Fibroblast of lung (primary cell): ENCODE data around the gene MRPS27. TPM values are rescaled to one million over a fixed set of nuclear protein-coding genes. Genes with fewer than 3 reads are reported as not detected.
A peak's percentile ranks its signal among the peaks of the same experiment; 100 is the strongest.

ENCODE experiments used
- DNase-seq, 2 donors: peaks; one replicate each; pipeline versions ENCODE4 v3.0.0 to v3.0.0-alpha.2; 2010; ENCODE audit warnings: low read depth in 2 of 2
- H2AFZ ChIP-seq: 2 replicates; pipeline ENCODE4 v1.5.1; 2012; ENCODE audit warnings: low read length, control low read depth, inconsistent platforms
- H3K27ac ChIP-seq: 2 replicates; pipeline ENCODE4 v1.5.1; 2011; ENCODE audit warnings: low read length, control low read depth; ENCODE audit not compliant: insufficient read depth
- H3K27me3 ChIP-seq: 2 replicates; pipeline ENCODE4 v1.5.1; 2011; ENCODE audit warnings: mild to moderate bottlenecking, low read length; ENCODE audit not compliant: control insufficient read depth, insufficient read depth
- H3K36me3 ChIP-seq: 2 replicates; pipeline ENCODE4 v1.5.1; 2011; ENCODE audit warnings: low read length; ENCODE audit not compliant: control insufficient read depth, insufficient read depth
- H3K4me1 ChIP-seq: 2 replicates; pipeline ENCODE4 v1.5.1; 2011; ENCODE audit warnings: low read length; ENCODE audit not compliant: control insufficient read depth, insufficient read depth; ENCODE audit errors: extremely low read depth
- H3K4me2 ChIP-seq: 2 replicates; pipeline ENCODE4 v1.5.1; 2011; ENCODE audit warnings: low read length, control low read depth; ENCODE audit not compliant: insufficient read depth; ENCODE audit errors: extremely low read depth
- H3K4me3 ChIP-seq, 4 experiments: fragments of 200-600 bp in 1 of 4; sonication (generic) in 1 of 4; replicated peaks in 1 of 4; 2 replicates each; pipeline ENCODE4 v1.5.1; 2011 to 2016; ENCODE audit warnings: low read length in 4 of 4, low read depth in 3 of 4, mild to moderate bottlenecking in 3 of 4, control low read depth in 2 of 4, inconsistent platforms in 1 of 4, mixed read lengths in 1 of 4; ENCODE audit not compliant: insufficient read depth in 1 of 4; ENCODE audit errors: control extremely low read depth in 1 of 4
- H3K79me2 ChIP-seq: 2 replicates; pipeline ENCODE4 v1.5.1; 2012; ENCODE audit warnings: mild to moderate bottlenecking, low read length, inconsistent platforms; ENCODE audit not compliant: control insufficient read depth, insufficient read depth
- H3K9ac ChIP-seq: 2 replicates; pipeline ENCODE4 v1.5.1; 2011; ENCODE audit warnings: mild to moderate bottlenecking, low read length, control low read depth; ENCODE audit not compliant: insufficient read depth
- H3K9me3 ChIP-seq: 2 replicates; pipeline ENCODE4 v1.5.1; 2012; ENCODE audit warnings: low read depth, low read length; ENCODE audit not compliant: control insufficient read depth, insufficient read depth
- H4K20me1 ChIP-seq: 2 replicates; pipeline ENCODE4 v1.5.1; 2011; ENCODE audit warnings: low read length; ENCODE audit not compliant: control insufficient read depth, insufficient read depth; ENCODE audit errors: extremely low read depth
- EZH2 ChIP-seq: IDR thresholded peaks from 2 replicates; pipeline ENCODE4 v1.5.1; 2012; ENCODE audit warnings: low read length, control low read depth, mild to moderate bottlenecking; ENCODE audit errors: missing control alignments
- polyA plus RNA-seq, 2 donors: library from polyadenylated mRNA; depleted of rRNA in 1 of 2; stranded (reverse) in 1 of 2; unstranded in 1 of 2; fragments of >200 nt; gene quantifications; 2 replicates each; pipeline ENCODE4 v1.2.1, GENCODE V29; 2011 to 2012; ENCODE audit warnings: missing spikeins in 1 of 2
- total RNA-seq: library from RNA; depleted of rRNA; stranded (reverse); fragments of >200 nt; gene quantifications from 2 replicates; pipeline ENCODE4 v1.2.1, GENCODE V29; 2014
- TF ChIP-seq, protein P1 (sequence below), 2 donors: IDR thresholded peaks in 1 of 2; conservative IDR thresholded peaks in 1 of 2; 1 replicate in 1 of 2; 2 replicates in 1 of 2; pipeline ENCODE4 v1.5.1; 2011 to 2012; ENCODE audit warnings: low read length in 2 of 2, control low read depth in 1 of 2, inconsistent platforms in 1 of 2, low read depth in 1 of 2, mild to moderate bottlenecking in 1 of 2

The MRPS27 gene
- total and polyA plus RNA-seq, 2 donors (not counting 1 experiment from before 2014, with no cell fraction given): 67.2 to 86.5 TPM

DNA sequence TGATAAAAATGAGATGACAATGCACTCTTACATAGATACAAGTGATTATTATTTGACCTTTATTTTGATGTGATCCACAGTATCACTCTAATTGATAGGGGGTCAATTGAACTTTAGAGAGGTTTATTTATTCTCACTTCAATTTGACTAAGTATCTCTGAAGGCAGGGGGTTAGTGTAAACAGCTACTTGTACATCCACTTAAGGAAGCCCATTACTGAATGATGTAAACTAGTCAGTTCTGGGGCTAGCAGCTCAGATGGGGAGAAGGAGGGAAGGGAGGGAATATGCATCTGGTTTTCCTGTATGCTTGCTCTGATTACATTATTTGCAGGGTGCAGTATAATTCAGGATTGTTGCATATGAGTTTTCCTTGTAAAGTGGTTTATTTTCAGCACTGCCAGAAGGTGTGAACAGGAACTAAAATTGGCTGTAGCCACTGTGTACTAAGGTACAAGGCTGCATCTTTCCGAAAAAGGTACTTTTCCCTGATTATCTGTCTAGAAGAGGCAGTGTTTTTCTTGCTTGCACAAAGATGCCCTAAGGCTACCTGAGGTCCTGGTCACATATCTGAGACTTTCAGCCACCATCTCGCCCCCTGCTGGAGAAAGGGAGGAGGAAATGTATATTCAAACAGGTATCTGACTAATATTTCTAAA, 51.2 kb downstream of the MRPS27 start:
- Histone ChIP-seq H3K79me2 (no peaks in the 10 kb centered on the region), H3K4me2 (no peak overlapping the region), H4K20me1 (no peaks in the 10 kb centered on the region), H3K27me3 (no peaks in the 10 kb centered on the region), H3K4me3 (no peak overlapping the region), H2AFZ (no peak overlapping the region), H3K36me3 (no peaks in the 10 kb centered on the region), H3K4me1 (no peaks in the 10 kb centered on the region), H3K9me3 (no peaks in the 10 kb centered on the region), H3K27ac (no peak overlapping the region), H3K9ac (no peak overlapping the region)
- peak; percentile 28 to 48 for DNase-seq
- no peak for TF ChIP-seq EZH2
- TF ChIP-seq, protein P1, sequence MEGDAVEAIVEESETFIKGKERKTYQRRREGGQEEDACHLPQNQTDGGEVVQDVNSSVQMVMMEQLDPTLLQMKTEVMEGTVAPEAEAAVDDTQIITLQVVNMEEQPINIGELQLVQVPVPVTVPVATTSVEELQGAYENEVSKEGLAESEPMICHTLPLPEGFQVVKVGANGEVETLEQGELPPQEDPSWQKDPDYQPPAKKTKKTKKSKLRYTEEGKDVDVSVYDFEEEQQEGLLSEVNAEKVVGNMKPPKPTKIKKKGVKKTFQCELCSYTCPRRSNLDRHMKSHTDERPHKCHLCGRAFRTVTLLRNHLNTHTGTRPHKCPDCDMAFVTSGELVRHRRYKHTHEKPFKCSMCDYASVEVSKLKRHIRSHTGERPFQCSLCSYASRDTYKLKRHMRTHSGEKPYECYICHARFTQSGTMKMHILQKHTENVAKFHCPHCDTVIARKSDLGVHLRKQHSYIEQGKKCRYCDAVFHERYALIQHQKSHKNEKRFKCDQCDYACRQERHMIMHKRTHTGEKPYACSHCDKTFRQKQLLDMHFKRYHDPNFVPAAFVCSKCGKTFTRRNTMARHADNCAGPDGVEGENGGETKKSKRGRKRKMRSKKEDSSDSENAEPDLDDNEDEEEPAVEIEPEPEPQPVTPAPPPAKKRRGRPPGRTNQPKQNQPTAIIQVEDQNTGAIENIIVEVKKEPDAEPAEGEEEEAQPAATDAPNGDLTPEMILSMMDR (conservative IDR thresholded peaks at IDR 0.05 in 1 of 2, IDR thresholded peaks at IDR 0.05 in 1 of 2; ENCODE audit: low read depth in 1 of 2, low read length in 2 of 2): peak; percentile 52 to 76

DNA sequence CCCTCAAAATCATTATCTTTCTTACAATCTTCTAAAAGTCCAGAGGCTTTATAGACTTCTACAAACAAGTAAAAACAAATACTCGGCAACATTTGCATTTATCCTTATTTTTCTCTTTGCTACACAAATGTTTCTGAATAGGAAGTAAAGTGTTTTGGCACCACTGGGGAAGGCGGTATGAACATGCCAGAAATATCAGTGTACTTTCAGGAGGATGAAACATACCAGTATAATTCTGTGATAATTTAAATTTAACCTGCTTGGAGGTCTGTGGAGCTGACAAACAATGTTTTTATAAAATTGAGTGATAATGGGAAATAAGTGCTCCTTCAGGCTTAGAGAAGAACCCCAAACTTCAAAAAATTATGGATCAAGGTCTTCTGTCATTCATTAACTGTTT, 51.8 kb downstream of the MRPS27 start:
- no peak for TF ChIP-seq EZH2
- TF ChIP-seq, protein P1 (conservative IDR thresholded peaks at IDR 0.05 in 1 of 2, IDR thresholded peaks at IDR 0.05 in 1 of 2; ENCODE audit: low read depth in 1 of 2, low read length in 2 of 2): no peak
- H3K9me3 ChIP-seq: no peaks in the 10 kb centered on the region

DNA sequence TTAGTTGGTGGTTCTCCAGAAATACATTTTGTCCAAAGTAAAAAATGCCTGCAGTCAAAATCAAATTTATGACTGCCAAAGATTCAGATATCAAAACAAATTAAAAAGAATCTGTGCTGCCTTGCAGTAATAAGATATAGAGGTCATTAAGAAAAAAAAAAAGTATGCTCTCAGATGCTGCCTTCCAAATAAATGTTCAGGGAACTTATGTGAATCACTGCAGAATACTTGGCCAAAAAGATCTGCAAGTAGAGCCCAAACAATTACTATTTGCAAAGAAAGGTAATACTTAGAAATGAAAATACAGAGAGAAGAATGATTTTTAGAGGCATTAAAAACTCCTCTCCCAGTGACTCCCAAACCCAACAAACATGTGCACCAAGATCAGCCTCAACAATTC, 52.4 kb downstream of the MRPS27 start:
- H3K4me1 ChIP-seq: no peaks in the 10 kb centered on the region
- H3K4me3 ChIP-seq: no peak overlapping the region
- no peaks in the 10 kb centered on the region for H3K9me3 ChIP-seq
- peak in 1 of 2 donors; percentile 33 for DNase-seq
- no peak overlapping the region for H3K27ac ChIP-seq
- no peak overlapping the region for H3K9ac ChIP-seq
- TF ChIP-seq, protein P1 (conservative IDR thresholded peaks at IDR 0.05 in 1 of 2, IDR thresholded peaks at IDR 0.05 in 1 of 2; ENCODE audit: low read depth in 1 of 2, low read length in 2 of 2): no peak
- no peak for TF ChIP-seq EZH2
- H3K79me2 ChIP-seq: no peaks in the 10 kb centered on the region
- H3K36me3 ChIP-seq: no peaks in the 10 kb centered on the region
- H2AFZ ChIP-seq: no peak overlapping the region
- no peaks in the 10 kb centered on the region for H4K20me1 ChIP-seq
- no peak overlapping the region for H3K4me2 ChIP-seq
- no peaks in the 10 kb centered on the region for H3K27me3 ChIP-seq

More for the DNA sequence above, 51.8 kb downstream of the MRPS27 start:
- Histone ChIP-seq H3K4me3 (no peak overlapping the region), H2AFZ (no peak overlapping the region), H3K27me3 (no peaks in the 10 kb centered on the region), H3K4me2 (no peak overlapping the region), H4K20me1 (no peaks in the 10 kb centered on the region), H3K79me2 (no peaks in the 10 kb centered on the region), H3K4me1 (no peaks in the 10 kb centered on the region), H3K27ac (no peak overlapping the region), H3K9ac (no peak overlapping the region), H3K36me3 (no peaks in the 10 kb centered on the region)
- DNase-seq: no peak
